ENCODE results near the gene NEDD4L. TPM values are rescaled to one million over a fixed set of nuclear protein-coding genes. Genes with fewer than 3 reads are reported as not detected.

Gene NEDD4L
- total RNA-seq, 4 donors from 2014 or later, result 32.5 to 65.6 (median 43.4) TPM

- TF ChIP-seq, protein P1, sequence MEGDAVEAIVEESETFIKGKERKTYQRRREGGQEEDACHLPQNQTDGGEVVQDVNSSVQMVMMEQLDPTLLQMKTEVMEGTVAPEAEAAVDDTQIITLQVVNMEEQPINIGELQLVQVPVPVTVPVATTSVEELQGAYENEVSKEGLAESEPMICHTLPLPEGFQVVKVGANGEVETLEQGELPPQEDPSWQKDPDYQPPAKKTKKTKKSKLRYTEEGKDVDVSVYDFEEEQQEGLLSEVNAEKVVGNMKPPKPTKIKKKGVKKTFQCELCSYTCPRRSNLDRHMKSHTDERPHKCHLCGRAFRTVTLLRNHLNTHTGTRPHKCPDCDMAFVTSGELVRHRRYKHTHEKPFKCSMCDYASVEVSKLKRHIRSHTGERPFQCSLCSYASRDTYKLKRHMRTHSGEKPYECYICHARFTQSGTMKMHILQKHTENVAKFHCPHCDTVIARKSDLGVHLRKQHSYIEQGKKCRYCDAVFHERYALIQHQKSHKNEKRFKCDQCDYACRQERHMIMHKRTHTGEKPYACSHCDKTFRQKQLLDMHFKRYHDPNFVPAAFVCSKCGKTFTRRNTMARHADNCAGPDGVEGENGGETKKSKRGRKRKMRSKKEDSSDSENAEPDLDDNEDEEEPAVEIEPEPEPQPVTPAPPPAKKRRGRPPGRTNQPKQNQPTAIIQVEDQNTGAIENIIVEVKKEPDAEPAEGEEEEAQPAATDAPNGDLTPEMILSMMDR (IDR thresholded peaks at IDR 0.05; ENCODE audit: low read depth), result no peak
These were observed 207.4 kb downstream of the NEDD4L start for GRCh38 chr18:58251416-58251815.

DNA sequence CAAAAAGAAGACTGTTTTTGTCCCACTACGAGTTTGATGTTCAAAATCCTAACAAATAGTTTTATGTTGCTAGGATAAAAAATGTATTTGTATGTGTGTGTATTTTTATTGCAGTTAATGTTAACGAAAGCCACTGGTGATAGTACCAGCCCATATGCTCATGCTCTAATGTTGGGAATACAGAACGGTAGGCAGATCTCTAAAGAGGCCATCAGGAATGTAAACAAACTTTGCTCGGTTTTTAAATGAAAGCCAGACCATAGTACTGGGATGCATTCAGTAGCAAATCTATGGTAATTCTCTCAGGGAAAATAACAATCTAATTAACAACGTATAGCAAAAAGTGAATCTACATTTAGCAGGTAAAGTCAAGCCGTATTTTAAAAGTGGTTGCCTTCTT lies 208.1 kb downstream of the NEDD4L start:
- TF ChIP-seq, protein P1 (IDR thresholded peaks at IDR 0.05; ENCODE audit: low read depth), result no peak

DNA sequence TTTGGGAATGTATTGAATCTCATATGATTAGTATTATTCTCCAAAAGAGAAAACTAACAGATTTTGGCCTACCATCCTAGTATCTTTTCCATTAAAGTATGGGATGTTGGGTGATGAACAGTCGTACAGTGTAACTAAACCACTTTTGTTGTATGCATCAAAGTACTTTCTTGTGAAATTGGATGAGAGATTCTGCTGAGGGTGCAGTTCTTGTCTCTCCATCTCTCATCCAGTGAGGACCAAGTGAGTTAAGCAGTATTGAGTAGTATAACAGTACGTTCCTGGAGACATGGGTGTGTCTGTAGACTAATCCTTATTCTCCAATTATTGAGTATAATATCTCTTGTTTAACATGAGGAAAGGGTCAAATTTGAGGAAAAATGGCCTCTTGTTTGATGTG lies 209.3 kb downstream of the NEDD4L start:
- TF ChIP-seq, protein P1 (IDR thresholded peaks at IDR 0.05; ENCODE audit: low read depth), result no peak

DNA sequence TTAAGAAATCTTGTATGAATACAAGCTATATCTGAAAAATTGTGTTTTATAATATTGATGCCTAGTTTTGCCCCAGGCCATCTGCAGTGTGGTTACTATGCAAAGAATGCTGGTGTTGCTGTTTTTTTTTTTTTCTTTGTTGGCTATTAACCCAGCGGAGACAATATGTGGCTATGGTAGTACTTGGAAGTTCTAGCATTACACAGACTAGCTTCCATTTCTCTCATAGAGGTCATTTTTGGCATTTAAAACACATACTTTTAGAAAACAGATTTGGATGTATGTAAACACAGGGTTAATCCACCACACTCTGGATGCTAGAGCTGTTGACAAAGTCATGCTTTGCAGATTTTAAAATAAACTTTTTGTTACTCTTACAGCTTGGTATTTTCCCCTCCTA lies 209.8 kb downstream of the NEDD4L start:
- TF ChIP-seq, protein P1 (IDR thresholded peaks at IDR 0.05; ENCODE audit: low read depth), result no peak

- TF ChIP-seq, protein P1 (IDR thresholded peaks at IDR 0.05; ENCODE audit: low read depth), result no peak
These were observed 211.0 kb downstream of the NEDD4L start for GRCh38 chr18:58254873-58255511.

DNA sequence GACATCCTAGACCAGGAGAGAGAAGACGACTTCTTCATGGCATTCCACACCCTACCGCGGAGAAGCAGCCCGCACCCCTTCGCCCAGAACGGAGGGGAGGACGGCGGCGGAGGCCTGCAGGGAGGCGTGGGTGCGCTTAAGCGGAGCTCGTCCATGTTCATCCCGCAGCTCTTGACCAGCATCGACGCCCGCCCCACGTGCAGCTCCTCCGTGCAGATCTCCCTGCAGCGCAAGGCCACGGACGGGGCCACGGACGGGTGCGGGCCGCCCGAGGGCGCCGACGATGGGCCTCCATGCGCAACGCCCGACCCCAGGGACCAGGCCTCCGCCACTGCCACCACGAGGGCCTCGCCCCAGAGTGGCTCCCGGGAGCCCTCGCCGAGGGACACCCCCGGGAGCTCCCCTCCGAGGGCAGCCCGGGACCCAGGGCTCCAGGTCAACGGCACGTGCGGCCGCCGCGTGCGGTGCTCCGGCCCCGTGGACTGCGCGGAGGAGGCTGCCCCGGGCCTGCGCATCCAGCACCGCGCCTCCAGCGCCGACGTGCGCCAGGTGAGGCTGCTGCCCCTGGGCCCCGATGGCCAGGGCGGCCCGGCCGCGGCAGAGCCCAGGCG lies 211.8 kb downstream of the NEDD4L start:
- TF ChIP-seq, protein P1 (IDR thresholded peaks at IDR 0.05; ENCODE audit: low read depth), result no peak

GRCh38 chr18:58256316-58257080 lies 212.5 kb downstream of the NEDD4L start:
- TF ChIP-seq, protein P1 (IDR thresholded peaks at IDR 0.05; ENCODE audit: low read depth), result no peak
